Endothelial cell of umbilical vein (primary cell): ENCODE results near the gene CLIP3. TPM values are rescaled to one million over a fixed set of nuclear protein-coding genes. Genes with fewer than 3 reads are reported as not detected.

Experiments
- BruUV-seq: library from RNA; stranded (reverse); fragments of 400-500 nt; replicated peaks from 2 replicates; lab custom pipeline; 2021; lab: Mats Ljungman, UMichigan
- CTCF ChIA-PET: fragments of 300-600, 350-600 bp; sonication (Branson Sonifier 250); formaldehyde crosslinking; loops from one replicate; lab custom pipeline; 2021; ENCODE audit warnings: antibody characterized with exemption, inconsistent platforms; lab: Charles Lee
- POLR2A ChIA-PET: fragments of 300-600, 350-600 bp; sonication (Branson Sonifier 250); formaldehyde crosslinking; loops from one replicate; lab custom pipeline; 2021; ENCODE audit warnings: antibody characterized with exemption, inconsistent platforms; lab: Charles Lee
- DNase-seq: peaks from one replicate; pipeline ENCODE4 v3.0.0-alpha.2; 2011; ENCODE audit warnings: low read depth, low spot score
- FAIRE-seq: peaks from 2 replicates; lab custom pipeline; 2011; peaks lifted over from hg19 to GRCh38; lab: Jason Lieb, UNC
- H2AFZ ChIP-seq: 2 replicates; pipeline ENCODE4 v1.6.0; 2012; ENCODE audit warnings: low read depth, low read length, control low read depth, inconsistent platforms
- H3K27ac ChIP-seq: 2 replicates; pipeline ENCODE4 v1.5.1; 2011; ENCODE audit warnings: low read depth, mild to moderate bottlenecking, control low read depth, low read length, moderate library complexity; ENCODE audit not compliant: insufficient read depth
- H3K27me3 ChIP-seq, 2 experiments: 2 replicates each; pipeline versions ENCODE4 v1.6.0 to v1.6.1; 2011; ENCODE audit warnings: low read length in 2 of 2, mixed read lengths in 1 of 2; ENCODE audit not compliant: control insufficient read depth in 2 of 2, insufficient read depth in 2 of 2
- H3K36me3 ChIP-seq, 2 experiments: 2 replicates in 1 of 2; 3 replicates in 1 of 2; pipeline ENCODE4 v1.5.1; 2011; ENCODE audit warnings: low read length in 2 of 2, mild to moderate bottlenecking in 1 of 2, moderate library complexity in 1 of 2; ENCODE audit not compliant: control insufficient read depth in 2 of 2, insufficient read depth in 2 of 2; ENCODE audit errors: extremely low read depth in 1 of 2
- H3K4me1 ChIP-seq: 3 replicates; pipeline ENCODE4 v1.5.1; 2011; ENCODE audit warnings: mild to moderate bottlenecking, low read length; ENCODE audit not compliant: control insufficient read depth, insufficient read depth; ENCODE audit errors: extremely low read depth
- H3K4me2 ChIP-seq: 2 replicates; pipeline ENCODE4 v1.6.1; 2011; ENCODE audit warnings: low read length, control low read depth, mixed read lengths; ENCODE audit not compliant: insufficient read depth
- H3K4me3 ChIP-seq, 3 experiments: fragments of 200-600 bp in 1 of 3; sonication (generic), shearing (Covaris generic) in 1 of 3; replicated peaks in 1 of 3; 2 replicates each; pipeline ENCODE4 v1.5.1; 2011 to 2016; ENCODE audit warnings: control low read depth in 3 of 3, low read length in 3 of 3, mild to moderate bottlenecking in 2 of 3, inconsistent platforms in 1 of 3, low read depth in 1 of 3, moderate library complexity in 1 of 3; ENCODE audit not compliant: insufficient read depth in 1 of 3
- H3K79me2 ChIP-seq: 2 replicates; pipeline ENCODE4 v1.6.0; 2012; ENCODE audit warnings: low read length, inconsistent platforms; ENCODE audit not compliant: control insufficient read depth, insufficient read depth
- H3K9ac ChIP-seq: replicated peaks from 2 replicates; pipeline ENCODE3; 2011; ENCODE audit warnings: low read length, control low read depth; ENCODE audit not compliant: insufficient read depth; ENCODE audit errors: extremely low read depth
- H3K9me1 ChIP-seq: replicated peaks from 3 replicates; pipeline ENCODE4 v1.6.0; 2011; ENCODE audit warnings: mild to moderate bottlenecking, low read length; ENCODE audit not compliant: control insufficient read depth, insufficient read depth; ENCODE audit errors: extremely low read depth
- H3K9me3 ChIP-seq: replicated peaks from 2 replicates; pipeline ENCODE4 v1.5.1; 2012; ENCODE audit warnings: low read length, inconsistent platforms; ENCODE audit not compliant: control insufficient read depth, insufficient read depth
- H4K20me1 ChIP-seq: replicated peaks from 2 replicates; pipeline ENCODE3; 2011; ENCODE audit warnings: mild to moderate bottlenecking, low read length; ENCODE audit not compliant: control insufficient read depth, insufficient read depth; ENCODE audit errors: extremely low read depth
- CTCF ChIP-seq, 2 donors: IDR thresholded peaks; 1 replicate in 1 of 2; 2 replicates in 1 of 2; pipeline ENCODE4 v1.5.1; 2011; ENCODE audit warnings: low read length in 2 of 2, mild to moderate bottlenecking in 2 of 2, moderate library complexity in 2 of 2, control low read depth in 1 of 2, inconsistent platforms in 1 of 2, low read depth in 1 of 2; ENCODE audit not compliant: insufficient read depth in 1 of 2; ENCODE audit errors: extremely low read depth in 1 of 2
- EZH2 ChIP-seq: IDR thresholded peaks from 2 replicates; pipeline ENCODE4 v1.6.1; 2012; ENCODE audit warnings: borderline replicate concordance, low read depth, mild to moderate bottlenecking, moderate library complexity, low read length, inconsistent platforms; ENCODE audit not compliant: severe bottlenecking
- FOS ChIP-seq: IDR thresholded peaks from 2 replicates; pipeline ENCODE4 v1.6.1; 2011; ENCODE audit warnings: mild to moderate bottlenecking, low read length, moderate library complexity, borderline replicate concordance; ENCODE audit not compliant: insufficient read depth
- GATA2 ChIP-seq: IDR thresholded peaks from 2 replicates; pipeline ENCODE4 v1.7.0; 2011; ENCODE audit warnings: low read depth, mild to moderate bottlenecking, moderate library complexity, mixed read lengths, low read length; ENCODE audit not compliant: insufficient read length, insufficient read depth
- JUN ChIP-seq: IDR thresholded peaks from 2 replicates; pipeline ENCODE4 v1.6.1; 2011; ENCODE audit warnings: borderline replicate concordance, low read depth; ENCODE audit not compliant: insufficient read length, insufficient read depth
- MYC ChIP-seq: IDR thresholded peaks from one replicate; pipeline ENCODE4 v1.6.1; 2011; ENCODE audit warnings: mild to moderate bottlenecking, low read depth, low read length
- POLR2A ChIP-seq: IDR thresholded peaks from 2 replicates; pipeline ENCODE4 v1.6.1; 2012; ENCODE audit warnings: low read depth, mild to moderate bottlenecking, control low read depth, low read length
- POLR2AphosphoS5 ChIP-seq: IDR thresholded peaks from 2 replicates; pipeline ENCODE4 v1.6.1; 2012; ENCODE audit warnings: low read depth, mild to moderate bottlenecking, control low read depth, low read length, moderate library complexity; ENCODE audit not compliant: insufficient read depth
- dilution Hi-C: fragments of 300-500 bp; cut with MboI; formaldehyde crosslinking; loops from one replicate; pipeline ENCODE4 v1.15.0; 2019; ENCODE audit warnings: low sequenced_read_pairs; ENCODE audit not compliant: extremely low pct_ligation_motif_present
- intact Hi-C: fragments of 100-400 bp; cut with micrococcal nuclease; formaldehyde crosslinking; loops from one replicate; pipeline ENCODE4 v1.10.0; 2022
- polyA plus RNA-seq, 4 experiments: library from polyadenylated mRNA; depleted of rRNA in 3 of 4; stranded (reverse) in 3 of 4; unstranded in 1 of 4; fragments of >200 nt; gene quantifications; 2 replicates each; pipeline versions ENCODE4 v1.2.1 to v1.2.3, GENCODE V29; 2011 to 2012; ENCODE audit warnings: missing spikeins in 1 of 4
- total RNA-seq: library from RNA; stranded (reverse); gene quantifications from 2 replicates; pipeline ENCODE4 v1.2.3, GENCODE V29; 2021
- TF ChIP-seq, protein P1 (sequence below): IDR thresholded peaks from 2 replicates; pipeline ENCODE4 v1.6.1; 2011; ENCODE audit not compliant: insufficient read depth, insufficient read length

CLIP3 gene
- total and polyA plus RNA-seq, 2 donors (not counting 3 experiments of a cell fraction or from before 2014, with no cell fraction given) = 7.0 to 24.4 TPM

GRCh38 chr19:36081894-36082293 is 49.2 kb upstream of the CLIP3 start:
- no peaks in the 10 kb centered on the region for H3K27me3 ChIP-seq
- no peak overlapping the region for H3K4me2 ChIP-seq
- H3K4me3 ChIP-seq = no peak overlapping the region
- no peak overlapping the region for H3K9ac ChIP-seq
- intact Hi-C loops = no loop called here
- POLR2A ChIA-PET = no interaction called here
- no peaks in the 10 kb centered on the region for H4K20me1 ChIP-seq
- no peaks in the 10 kb centered on the region for H3K9me3 ChIP-seq
- H3K79me2 ChIP-seq = no peaks in the 10 kb centered on the region
- no peaks in the 10 kb centered on the region for H3K4me1 ChIP-seq
- CTCF ChIA-PET = interaction anchor here (2.0 kb wide), 1 partner anchor 11 kb away, joined by 7 read pairs; no protein-coding TSS in a partner anchor
- dilution Hi-C loops = no loop called here
- no peak overlapping the region for H3K27ac ChIP-seq
- TF ChIP-seq CTCF (IDR thresholded peaks at IDR 0.05; ENCODE audit: extremely low read depth in 1 of 2, insufficient read depth in 1 of 2, low read depth in 1 of 2, low read length in 2 of 2) (no peak), POLR2AphosphoS5 (no peak), FOS (no peak), GATA2 (no peak), POLR2A (no peak), MYC (no peak), EZH2 (no peak), JUN (no peak)
- TF ChIP-seq, protein P1, sequence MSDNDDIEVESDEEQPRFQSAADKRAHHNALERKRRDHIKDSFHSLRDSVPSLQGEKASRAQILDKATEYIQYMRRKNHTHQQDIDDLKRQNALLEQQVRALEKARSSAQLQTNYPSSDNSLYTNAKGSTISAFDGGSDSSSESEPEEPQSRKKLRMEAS = no peak
- no peak for FAIRE-seq
- H2AFZ ChIP-seq = no peak overlapping the region
- BruUV-seq = no TSS peak
- DNase-seq = no peak
- H3K9me1 ChIP-seq = no peaks in the 10 kb centered on the region
- H3K36me3 ChIP-seq = peaks cover 7 to 11% of the 10 kb centered on the region in 2 experiments
